A673 (cell line): ENCODE measurements around the gene KCNC3. TPM values are rescaled to one million over a fixed set of nuclear protein-coding genes. Genes with fewer than 3 reads are reported as not detected.
"Not testable (repeated sequence)": the region's sequence is repeated elsewhere in the genome, so short reads cannot be mapped to it uniquely, and the experiment has no call there.

Source experiments
- BruUV-seq: library from RNA; stranded (reverse); fragments of 400-500 nt; replicated peaks from 2 replicates; lab custom pipeline; 2021; lab: Mats Ljungman, UMichigan
- CTCF ChIA-PET: fragments of 300-600 bp; sonication (Branson Sonifier 250); formaldehyde crosslinking; loops from one replicate; lab custom pipeline; 2022; ENCODE audit warnings: antibody characterized with exemption; lab: Charles Lee
- POLR2A ChIA-PET: fragments of 300-600 bp; sonication (Branson Sonifier 250); formaldehyde crosslinking; loops from one replicate; lab custom pipeline; 2022; ENCODE audit warnings: antibody characterized with exemption; ENCODE audit not compliant: low non-redundant PET; lab: Charles Lee
- DNase-seq: peaks from one replicate; pipeline ENCODE4 v3.0.0-alpha.2; 2015; ENCODE audit warnings: low spot score
- H3K27ac ChIP-seq: fragments of 200-600 bp; sonication (generic); 2 replicates; pipeline ENCODE4 v1.5.1; 2016; ENCODE audit warnings: mixed run types, low read depth, mild to moderate bottlenecking, mixed read lengths, antibody characterized with exemption, low read length; ENCODE audit not compliant: poor library complexity, severe bottlenecking
- H3K27me3 ChIP-seq: fragments of 200-600 bp; sonication (generic); replicated peaks from 2 replicates; pipeline ENCODE4 v1.6.1; 2017; ENCODE audit warnings: mixed run types, low read depth, mild to moderate bottlenecking, mixed read lengths, antibody characterized with exemption, low read length; ENCODE audit not compliant: insufficient read depth, poor library complexity
- H3K36me3 ChIP-seq: fragments of 200-600 bp; sonication (generic); 2 replicates; pipeline ENCODE4 v1.6.1; 2016; ENCODE audit warnings: mixed run types, mild to moderate bottlenecking, mixed read lengths, antibody characterized with exemption, low read length; ENCODE audit not compliant: insufficient read depth, poor library complexity, severe bottlenecking
- H3K4me1 ChIP-seq: fragments of 200-600 bp; sonication (generic); 2 replicates; pipeline ENCODE4 v1.6.1; 2017; ENCODE audit warnings: mixed run types, mild to moderate bottlenecking, mixed read lengths, antibody characterized with exemption, low read length; ENCODE audit not compliant: insufficient read depth, poor library complexity, severe bottlenecking
- H3K4me3 ChIP-seq: fragments of 200-600 bp; sonication (generic); 2 replicates; pipeline ENCODE4 v1.5.1; 2016; ENCODE audit warnings: low read depth, mixed run types, mild to moderate bottlenecking, mixed read lengths, low read length; ENCODE audit not compliant: poor library complexity, severe bottlenecking
- H3K9me3 ChIP-seq: fragments of 200-600 bp; sonication (generic); 2 replicates; pipeline ENCODE4 v1.6.1; 2016; ENCODE audit warnings: mixed run types, low read depth, mild to moderate bottlenecking, mixed read lengths, antibody characterized with exemption, low read length; ENCODE audit not compliant: poor library complexity, severe bottlenecking
- CTCF ChIP-seq: fragments of 300-800, 200-600 bp; sonication (generic); conservative IDR thresholded peaks from 2 replicates; pipeline ENCODE4 v1.5.1; 2017; ENCODE audit warnings: low read depth, mild to moderate bottlenecking, antibody characterized with exemption, low read length, moderate library complexity, mixed read lengths
- EZH2 ChIP-seq: fragments of 200-600 bp; sonication (generic); IDR thresholded peaks from 2 replicates; pipeline ENCODE4 v1.6.1; 2017; ENCODE audit warnings: borderline replicate concordance, low read depth, mild to moderate bottlenecking, mixed read lengths, antibody characterized with exemption, low read length; ENCODE audit not compliant: poor library complexity, severe bottlenecking
- intact Hi-C: fragments of 100-400 bp; cut with micrococcal nuclease; formaldehyde crosslinking; loops from one replicate; pipeline ENCODE4 v1.10.0; 2022; ENCODE audit not compliant: unreplicated experiment
- total RNA-seq: library from RNA; stranded (reverse); gene quantifications from 2 replicates; pipeline ENCODE4 v1.2.3, GENCODE V29; 2021

KCNC3 gene
- total RNA-seq, 1 experiment from 2014 or later, result 6.4 TPM

- Histone ChIP-seq H3K4me1 (no peaks in the 10 kb centered on the region), H3K27me3 (no peaks in the 10 kb centered on the region), H3K36me3 (no peaks in the 10 kb centered on the region), H3K27ac (no peak overlapping the region), H3K4me3 (no peak overlapping the region), H3K9me3 (no peaks in the 10 kb centered on the region)
- ChIA-PET POLR2A (no interaction called here), CTCF (no interaction called here)
- intact Hi-C loops, result no loop called here
- TF ChIP-seq CTCF, result no peak
- no peak for TF ChIP-seq EZH2
- BruUV-seq, result no TSS peak
- DNase-seq, result no peak
Measured at GRCh38 chr19:50341091-50341564, 12.0 kb upstream of the KCNC3 start.

- ChIA-PET POLR2A (interaction anchor here (0.7 kb wide), 1 partner anchor 552 kb away, joined by 3 read pairs; no protein-coding TSS in a partner anchor), CTCF (no interaction called here)
- intact Hi-C loops, result no loop called here
- Histone ChIP-seq H3K27ac (no peak overlapping the region), H3K4me1 (no peaks in the 10 kb centered on the region), H3K27me3 (no peaks in the 10 kb centered on the region), H3K9me3 (no peaks in the 10 kb centered on the region), H3K4me3 (no peak overlapping the region), H3K36me3 (no peaks in the 10 kb centered on the region)
- TF ChIP-seq CTCF (no peak), EZH2 (no peak)
- DNase-seq, result no peak
- BruUV-seq, result no TSS peak
Measured at GRCh38 chr19:50340331-50340730, 11.2 kb upstream of the KCNC3 start.

- DNase-seq, H3K27me3 ChIP-seq, H3K9me3 ChIP-seq, CTCF ChIA-PET, H3K4me1 ChIP-seq, intact Hi-C loops, H3K36me3 ChIP-seq, H3K27ac ChIP-seq, H3K4me3 ChIP-seq, BruUV-seq, POLR2A ChIA-PET: not testable (repeated sequence)
Measured at GRCh38 chr19:50337031-50337430, 7.9 kb upstream of the KCNC3 start.

DNA sequence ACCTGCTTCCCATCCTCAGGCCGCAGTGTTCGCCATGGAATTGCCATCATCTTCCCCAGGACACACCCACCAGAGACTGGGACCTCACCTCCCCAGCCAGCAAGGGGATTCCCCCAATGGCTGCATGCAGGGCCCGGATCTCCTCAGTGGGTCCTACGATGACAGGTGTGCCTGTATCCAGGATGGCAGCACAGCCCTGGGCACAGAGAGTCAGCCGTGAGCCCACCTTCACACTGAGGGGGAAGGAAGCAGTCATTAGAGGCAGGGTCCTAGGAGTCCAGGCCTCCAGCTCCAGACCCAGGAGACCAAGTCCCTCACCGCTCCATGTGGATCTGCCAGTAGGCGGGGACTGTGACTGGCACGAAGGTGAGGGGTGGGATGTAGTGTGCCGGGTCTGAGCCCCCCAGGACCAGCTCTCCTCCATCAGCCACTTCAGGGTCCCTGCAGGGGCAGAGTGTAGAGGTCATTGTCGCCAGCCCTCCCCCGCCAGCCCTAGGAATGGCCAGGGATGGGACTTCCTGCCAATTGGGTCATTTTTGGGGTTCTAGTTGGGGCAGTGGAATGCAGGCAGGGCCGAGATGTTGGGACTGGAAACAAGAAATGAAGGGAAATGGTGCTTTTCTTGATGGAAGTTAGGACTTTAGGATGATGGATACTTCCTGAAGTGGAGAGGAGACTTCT lies 5.7 kb upstream of the KCNC3 start:
- Histone ChIP-seq H3K4me1 (peaks cover 6% of the 10 kb centered on the region), H3K36me3 (no peaks in the 10 kb centered on the region), H3K27me3 (no peaks in the 10 kb centered on the region), H3K4me3 (no peak overlapping the region), H3K9me3 (no peaks in the 10 kb centered on the region), H3K27ac (no peak overlapping the region)
- ChIA-PET CTCF (no interaction called here), POLR2A (no interaction called here)
- no peak for DNase-seq
- intact Hi-C loops, result no loop called here
- TF ChIP-seq CTCF (no peak), EZH2 (no peak)
- BruUV-seq, result no TSS peak
